ENCODE results near the gene ARHGDIG.
"Not testable (repeated sequence)": the region's sequence is repeated elsewhere in the genome, so short reads cannot be mapped to it uniquely, and the experiment has no call there.

Gene ARHGDIG

GRCh38 chr16:264440-264951, 15.9 kb upstream of the ARHGDIG start:
- no peak for DNase-seq

- no peak for DNase-seq
Measured at GRCh38 chr16:265002-265529, 15.3 kb upstream of the ARHGDIG start.

GRCh38 chr16:265711-266110, 14.7 kb upstream of the ARHGDIG start:
- no peak for DNase-seq

- DNase-seq, result no peak
Measured at GRCh38 chr16:266258-267164, 13.9 kb upstream of the ARHGDIG start.

- not testable (repeated sequence) for DNase-seq
Measured at GRCh38 chr16:267562-267961, 12.8 kb upstream of the ARHGDIG start.

- DNase-seq, result no peak
Measured at GRCh38 chr16:268141-269053, 12.0 kb upstream of the ARHGDIG start.

GRCh38 chr16:269061-269796, 11.2 kb upstream of the ARHGDIG start:
- no peak for DNase-seq

- no peak for DNase-seq
Measured at GRCh38 chr16:270381-271255, 9.8 kb upstream of the ARHGDIG start.

GRCh38 chr16:272633-273546, 7.5 kb upstream of the ARHGDIG start:
- DNase-seq, result no peak

GRCh38 chr16:273547-274421, 6.6 kb upstream of the ARHGDIG start:
- no peak for DNase-seq

GRCh38 chr16:275041-275641, 5.2 kb upstream of the ARHGDIG start:
- DNase-seq, result no peak

- no peak for DNase-seq
Measured at GRCh38 chr16:275786-276232, 4.6 kb upstream of the ARHGDIG start, which contains the start of gene RGS11. Gene RGS11, minus strand, starts transcription at chr16:275944. Its CDS starts 33 bp downstream, at chr16:275911.

GRCh38 chr16:276426-277077, 3.8 kb upstream of the ARHGDIG start:
- DNase-seq, result no peak

- peak; percentile 87 for DNase-seq
Measured at GRCh38 chr16:278863-279366, 1.5 kb upstream of the ARHGDIG start.

GRCh38 chr16:279531-279930, 860 bp upstream of the ARHGDIG start:
- no peak for DNase-seq

GRCh38 chr16:280005-280460, 358 bp upstream of the ARHGDIG start:
- no peak for DNase-seq

- DNase-seq, result no peak
Measured at GRCh38 chr16:280991-281659, 734 bp downstream of the ARHGDIG start.

Measured in NCI-H2029 (cell line).